GM18511 (cell line): ENCODE measurements around the gene PEPD.

Experiments
- ATAC-seq: cut with Tn5 transposase; IDR thresholded peaks from one replicate; pipeline ENCODE4 v1.9.1; 2021; ENCODE audit warnings: mild to moderate bottlenecking, moderate library complexity; ENCODE audit not compliant: unreplicated experiment

The PEPD gene

GRCh38 chr19:33547676-33548075 is 26.1 kb upstream of the PEPD start:
- no peak for ATAC-seq

GRCh38 chr19:33546656-33547055 is 25.1 kb upstream of the PEPD start:
- ATAC-seq: no peak

DNA sequence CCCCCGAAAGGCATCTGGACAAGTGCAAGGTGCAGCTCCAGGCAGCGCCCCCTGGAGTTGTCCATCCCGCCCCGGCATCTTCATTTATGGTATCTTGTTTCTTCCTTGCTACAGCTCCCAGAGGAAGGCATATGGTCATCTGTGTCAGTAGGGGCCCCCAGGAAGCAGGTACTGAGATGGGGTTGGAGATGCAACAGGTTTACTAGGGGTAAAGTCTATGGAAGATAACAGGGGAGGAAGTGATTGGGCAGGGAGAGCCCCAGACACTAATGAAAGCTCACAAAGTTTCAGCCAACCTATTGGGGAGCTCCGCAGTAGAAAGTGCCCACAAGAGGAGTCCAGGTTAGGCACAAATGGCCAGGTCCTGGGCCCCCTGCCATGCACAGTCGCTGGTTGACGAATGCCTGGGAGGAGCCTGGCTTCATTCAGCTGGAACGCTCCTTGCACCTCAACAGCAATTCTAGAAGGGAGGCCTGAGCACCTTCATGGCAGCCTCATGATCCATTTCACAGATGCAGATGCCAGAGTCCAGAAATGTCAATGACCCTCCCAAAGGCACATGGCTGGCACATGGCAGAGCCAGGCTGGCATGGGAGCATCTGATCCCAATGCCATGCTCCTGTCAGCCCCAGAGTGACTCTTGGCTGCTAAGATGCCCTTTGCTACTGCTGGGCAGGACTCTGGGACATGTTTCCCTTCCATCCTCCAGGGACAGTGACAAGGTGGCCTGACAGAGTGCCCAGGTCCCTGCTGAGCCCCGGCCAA is 23.8 kb upstream of the PEPD start:
- ATAC-seq: no peak

- ATAC-seq: no peak
Observed at GRCh38 chr19:33535226-33535625, 13.6 kb upstream of the PEPD start.

DNA sequence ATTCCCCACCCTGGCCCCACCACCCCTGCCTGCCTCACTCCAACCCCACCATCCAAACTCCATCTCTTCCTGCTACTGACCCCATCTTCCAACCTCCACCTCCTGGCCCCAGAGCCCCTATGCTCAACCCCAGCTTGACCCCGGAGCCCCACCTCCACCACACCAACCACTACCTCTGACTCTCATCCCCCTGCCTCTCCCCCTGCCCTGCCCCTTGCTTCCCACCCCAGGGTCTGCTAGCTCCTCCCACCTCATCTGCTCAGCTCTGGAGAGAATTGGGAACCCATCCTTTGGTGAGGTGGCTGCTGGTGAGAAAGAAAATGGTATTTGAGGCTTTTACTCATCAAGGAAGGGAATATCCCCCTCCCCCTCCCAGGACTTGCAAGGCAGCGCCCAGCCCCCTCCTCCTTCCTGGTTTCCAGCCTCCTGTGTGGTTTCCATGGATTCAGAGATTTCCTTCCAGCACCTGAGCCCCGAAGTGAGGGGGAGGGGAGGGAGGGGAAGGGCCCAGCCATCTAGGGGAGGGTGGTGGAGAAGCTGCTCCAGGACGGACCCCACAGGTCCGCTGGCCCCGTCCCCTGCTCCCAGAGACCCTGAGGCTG is 11.4 kb upstream of the PEPD start:
- ATAC-seq: no peak

DNA sequence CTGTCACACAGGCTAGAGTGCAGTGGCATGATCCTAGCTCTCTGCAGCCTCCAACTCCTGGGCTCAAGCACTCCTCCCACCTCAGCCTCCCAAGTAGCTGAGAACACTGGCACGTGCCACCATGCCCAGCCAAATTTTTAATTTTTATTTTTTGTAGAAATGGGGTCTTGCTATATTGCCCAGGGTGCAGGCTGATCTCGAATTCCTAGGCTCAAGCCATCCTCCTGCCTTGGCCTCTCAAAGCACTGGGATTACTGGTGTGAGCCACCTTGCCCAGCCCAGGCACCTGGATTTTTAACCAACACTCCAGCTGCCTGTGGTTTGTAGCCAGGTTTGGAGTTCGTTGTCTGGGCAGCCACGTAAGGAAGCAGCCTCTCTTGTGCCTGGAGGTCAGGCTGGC is 9.3 kb upstream of the PEPD start:
- ATAC-seq: no peak

DNA sequence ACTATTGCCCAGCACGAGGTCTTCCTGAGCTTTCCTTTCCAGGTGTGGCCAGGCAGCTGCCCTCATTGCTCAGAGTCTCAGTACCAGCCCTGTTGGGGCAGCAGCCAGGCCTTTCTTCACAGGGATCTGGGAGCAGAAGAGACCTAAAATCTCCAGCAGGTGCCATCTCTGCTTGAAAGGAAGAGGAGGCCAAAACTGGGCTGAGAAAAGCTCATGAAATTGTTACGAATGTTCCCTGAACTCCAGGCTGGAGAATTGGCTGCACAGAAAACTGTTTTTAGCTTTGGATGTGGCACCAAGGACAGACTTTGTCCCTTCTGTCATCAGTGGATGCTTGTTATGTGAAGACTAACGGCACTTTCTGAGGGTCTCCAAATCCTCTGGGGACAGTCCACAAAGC is 8.7 kb upstream of the PEPD start:
- no peak for ATAC-seq

- ATAC-seq: no peak
Observed at GRCh38 chr19:33529094-33529676, 7.6 kb upstream of the PEPD start.

DNA sequence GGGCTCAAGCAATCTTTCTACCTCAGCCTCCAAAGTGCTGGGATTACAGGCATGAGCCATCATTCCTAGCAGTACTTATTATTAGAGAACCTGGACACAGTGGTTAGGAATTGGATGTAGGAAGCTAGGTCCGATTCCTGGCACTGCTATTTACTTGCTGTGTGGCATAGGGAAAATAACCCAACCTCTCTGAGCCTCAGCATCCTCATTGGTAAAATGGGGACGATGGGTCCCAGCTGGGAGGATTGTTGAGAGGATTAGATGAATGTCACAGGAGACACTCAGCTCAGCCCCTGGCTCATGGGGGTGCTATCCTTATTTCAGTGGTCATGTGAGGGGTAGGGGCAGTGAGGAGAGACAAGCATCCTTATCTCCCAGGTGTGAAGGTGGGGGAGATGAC is 6.8 kb upstream of the PEPD start:
- no peak for ATAC-seq

GRCh38 chr19:33527125-33527524 is 5.5 kb upstream of the PEPD start:
- no peak for ATAC-seq

DNA sequence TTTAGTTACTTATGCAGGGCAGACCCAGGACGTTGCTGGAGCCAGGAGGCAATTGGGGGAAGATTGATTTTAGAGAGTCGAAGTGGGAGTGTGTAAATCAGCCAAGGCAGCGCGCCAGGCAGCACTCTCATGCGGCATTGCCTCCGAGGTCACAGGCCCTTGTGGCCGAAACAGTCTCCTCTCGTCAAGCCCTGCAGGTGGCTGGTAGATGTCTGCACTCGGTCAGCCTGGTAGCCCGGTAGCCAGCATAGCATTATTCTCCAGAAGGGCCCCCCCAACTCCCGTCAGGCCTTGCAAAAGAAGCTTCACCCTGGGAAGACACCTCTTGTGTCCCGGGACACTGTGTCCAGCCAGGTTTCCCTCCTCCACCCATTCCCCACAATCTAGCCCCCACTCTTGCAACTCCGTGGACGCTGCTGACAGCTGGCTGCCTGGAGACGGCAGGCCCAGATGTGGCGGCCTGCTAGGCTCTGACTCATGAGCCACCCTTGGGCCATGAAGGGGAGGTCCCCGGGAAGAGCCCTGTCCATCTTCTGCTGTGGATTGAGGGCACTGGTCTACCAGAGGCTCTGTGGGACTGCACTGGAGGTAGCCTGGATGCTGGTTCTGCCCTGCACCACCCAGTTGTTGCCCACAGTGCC is 2.6 kb upstream of the PEPD start:
- ATAC-seq: no peak

- ATAC-seq: no peak
Observed at GRCh38 chr19:33523167-33523566, 1.6 kb upstream of the PEPD start.

DNA sequence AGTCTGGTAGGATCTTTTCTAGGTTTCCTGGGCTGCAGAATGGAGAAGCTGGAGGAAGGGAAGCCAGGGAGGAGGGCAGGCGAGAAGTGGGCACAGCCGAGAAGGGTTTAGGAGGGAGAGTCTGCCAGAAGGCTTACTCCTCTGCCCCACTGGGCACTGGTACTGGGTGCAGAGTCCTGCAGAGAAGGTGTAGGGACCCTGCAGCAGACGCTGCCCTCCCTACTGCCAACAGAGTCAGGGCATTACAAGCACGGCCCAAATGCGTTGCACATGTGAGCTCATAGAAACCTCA is 726 bp upstream of the PEPD start:
- ATAC-seq: no peak

- no peak for ATAC-seq
Observed at GRCh38 chr19:33520844-33521479, 629 bp downstream of the PEPD start.

GRCh38 chr19:33520048-33520643 is 1.4 kb downstream of the PEPD start:
- no peak for ATAC-seq

DNA sequence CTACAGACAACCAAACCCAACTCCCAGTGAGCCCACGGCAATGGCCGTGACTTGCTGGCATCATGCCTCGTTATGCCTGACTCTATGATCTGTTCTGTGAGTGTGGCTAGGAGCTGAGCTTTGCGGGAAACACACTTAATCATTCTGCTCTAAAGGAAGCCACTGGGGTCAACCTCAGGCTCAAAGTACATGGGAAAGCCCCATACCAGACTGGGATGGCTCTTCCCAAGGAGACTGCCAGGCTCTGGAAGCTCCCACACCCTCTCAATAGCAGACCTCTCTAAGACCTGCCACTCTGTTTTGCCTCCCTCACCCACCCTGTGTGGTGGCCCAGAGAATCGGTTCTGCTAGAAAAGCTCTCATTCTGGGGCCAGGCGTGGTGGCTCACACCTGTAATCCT is 2.2 kb downstream of the PEPD start:
- ATAC-seq: no peak

- ATAC-seq: no peak
Observed at GRCh38 chr19:33518541-33518940, 3.0 kb downstream of the PEPD start.

- ATAC-seq: no peak
Observed at GRCh38 chr19:33517922-33518321, 3.7 kb downstream of the PEPD start.

DNA sequence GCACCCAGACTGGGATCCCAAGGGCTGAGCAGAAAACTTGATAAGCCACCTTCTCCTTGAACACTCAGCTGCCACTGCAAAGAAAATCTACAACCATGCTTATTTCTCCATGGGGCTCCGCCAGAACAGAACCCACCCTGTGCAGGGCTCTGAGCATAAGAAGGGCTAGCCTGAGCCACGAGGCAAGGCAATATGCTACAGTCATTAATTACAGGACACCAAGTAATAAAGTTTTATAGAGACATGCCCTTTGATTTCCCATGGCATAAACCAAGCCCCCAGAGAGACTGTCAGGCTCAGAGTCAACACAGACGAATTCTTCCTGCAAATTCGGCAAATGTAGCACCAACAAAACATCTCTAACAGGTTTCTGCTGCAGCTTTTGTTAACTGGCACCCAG is 5.7 kb downstream of the PEPD start:
- no peak for ATAC-seq

DNA sequence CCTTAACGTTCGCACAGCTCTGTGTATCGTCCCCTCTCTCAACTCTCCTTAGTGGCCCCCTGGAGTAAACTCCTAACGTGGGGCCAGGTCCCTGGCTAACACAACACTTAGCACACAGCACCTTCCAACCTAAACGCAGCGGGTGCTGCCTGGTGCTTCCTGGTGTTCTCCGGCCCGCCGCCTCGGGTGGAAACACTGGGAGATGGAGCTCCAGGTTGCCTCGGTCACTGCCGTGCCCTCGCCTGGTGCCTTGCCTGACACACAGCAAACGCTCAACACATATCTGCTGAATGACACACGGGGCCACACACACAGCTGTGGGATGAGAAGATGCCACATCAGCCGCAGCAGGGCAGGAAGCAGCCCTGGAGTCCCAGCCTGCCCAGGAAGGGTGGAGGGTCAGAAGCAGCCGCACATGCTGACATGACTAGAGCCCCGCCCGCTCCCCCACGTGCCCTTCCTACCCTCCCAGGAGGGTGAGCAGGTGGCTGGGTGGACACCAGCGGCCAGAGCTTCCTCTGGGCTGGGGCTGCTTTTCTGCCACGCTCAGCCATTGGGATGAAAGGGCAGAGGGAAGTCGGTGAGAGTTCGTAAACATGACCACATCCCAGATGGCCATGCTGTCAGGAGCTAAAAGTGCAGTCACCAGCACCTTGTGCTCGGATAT is 6.6 kb downstream of the PEPD start:
- ATAC-seq: no peak

DNA sequence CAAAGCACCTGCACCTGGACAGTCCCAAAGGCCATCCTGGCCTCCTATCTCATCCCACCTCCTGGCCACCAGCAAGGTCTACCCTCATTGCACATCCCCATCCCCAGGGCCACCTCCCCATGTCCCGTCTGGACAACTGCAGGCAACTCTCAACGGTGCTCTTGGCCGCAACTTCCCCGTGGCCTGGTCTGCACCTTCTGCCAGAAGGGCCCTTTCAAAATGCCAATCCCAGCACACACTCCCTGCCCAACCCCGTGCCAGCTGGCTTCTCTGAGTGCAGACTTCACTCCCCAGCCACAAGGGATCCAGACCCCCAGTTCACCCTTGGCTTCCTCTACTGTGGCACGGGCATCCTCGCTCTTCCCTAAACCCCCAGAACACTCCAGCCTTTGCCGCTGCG is 8.2 kb downstream of the PEPD start:
- ATAC-seq: no peak
